ENCODE results near the gene FAM120B. TPM values are rescaled to one million over a fixed set of nuclear protein-coding genes. Genes with fewer than 3 reads are reported as not detected.

Gene FAM120B
- total RNA-seq, 1 donor from 2014 or later: 48.3 TPM

GRCh38 chr6:170294813-170295509 lies 11.6 kb upstream of the FAM120B start:
- TF ChIP-seq CTCF (IDR thresholded peaks at IDR 0.05; ENCODE audit: unreplicated experiment): no peak
- no peak overlapping the region for H3K27ac Mint-ChIP-seq (ENCODE audit: unreplicated experiment)
- H3K4me1 Mint-ChIP-seq (ENCODE audit: unreplicated experiment): peaks cover 49% of the 10 kb centered on the region
- H3K27me3 Mint-ChIP-seq (ENCODE audit: unreplicated experiment): peaks cover 27% of the 10 kb centered on the region
- peaks cover 2% of the 10 kb centered on the region for H3K36me3 Mint-ChIP-seq (ENCODE audit: low read depth, unreplicated experiment)
- H3K9me3 Mint-ChIP-seq (ENCODE audit: unreplicated experiment): no peaks in the 10 kb centered on the region
- no peak for DNase-seq (ENCODE audit: low spot score)
- H3K4me3 Mint-ChIP-seq (ENCODE audit: unreplicated experiment): peak overlapping the region; percentile 85

GRCh38 chr6:170295510-170296422 lies 10.8 kb upstream of the FAM120B start:
- H3K4me3 Mint-ChIP-seq (ENCODE audit: unreplicated experiment): no peak overlapping the region
- no peak for TF ChIP-seq CTCF (IDR thresholded peaks at IDR 0.05; ENCODE audit: unreplicated experiment)
- H3K27me3 Mint-ChIP-seq (ENCODE audit: unreplicated experiment): peaks cover 27% of the 10 kb centered on the region
- no peak for DNase-seq (ENCODE audit: low spot score)
- H3K27ac Mint-ChIP-seq (ENCODE audit: unreplicated experiment): no peak overlapping the region
- peaks cover 6% of the 10 kb centered on the region for H3K36me3 Mint-ChIP-seq (ENCODE audit: low read depth, unreplicated experiment)
- H3K4me1 Mint-ChIP-seq (ENCODE audit: unreplicated experiment): peaks cover 49% of the 10 kb centered on the region
- no peaks in the 10 kb centered on the region for H3K9me3 Mint-ChIP-seq (ENCODE audit: unreplicated experiment)

DNA sequence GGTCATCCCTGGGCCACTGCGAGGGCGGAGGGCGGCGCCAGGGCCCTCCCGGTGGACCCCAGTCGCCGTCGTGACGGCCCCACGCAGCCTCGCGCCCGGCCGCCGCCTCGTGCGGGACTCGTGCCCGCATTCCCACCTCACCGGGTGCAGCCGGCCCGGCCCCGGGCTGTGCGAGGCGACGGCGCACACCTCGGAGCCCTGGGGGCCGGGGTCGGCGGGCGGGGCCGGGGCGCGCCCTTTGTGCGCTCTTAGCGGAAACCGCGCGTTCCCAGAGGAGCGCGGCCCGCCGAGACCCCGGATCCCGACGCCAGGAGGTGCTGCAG lies 10.2 kb upstream of the FAM120B start:
- peaks cover 8% of the 10 kb centered on the region for H3K36me3 Mint-ChIP-seq (ENCODE audit: low read depth, unreplicated experiment)
- no peak overlapping the region for H3K4me3 Mint-ChIP-seq (ENCODE audit: unreplicated experiment)
- H3K27ac Mint-ChIP-seq (ENCODE audit: unreplicated experiment): no peak overlapping the region
- H3K4me1 Mint-ChIP-seq (ENCODE audit: unreplicated experiment): peaks cover 49% of the 10 kb centered on the region
- H3K9me3 Mint-ChIP-seq (ENCODE audit: unreplicated experiment): peaks cover under 1% of the 10 kb centered on the region
- peak; percentile 21 for TF ChIP-seq CTCF (IDR thresholded peaks at IDR 0.05; ENCODE audit: unreplicated experiment)
- peaks cover 27% of the 10 kb centered on the region for H3K27me3 Mint-ChIP-seq (ENCODE audit: unreplicated experiment)
- DNase-seq (ENCODE audit: low spot score): no peak

DNA sequence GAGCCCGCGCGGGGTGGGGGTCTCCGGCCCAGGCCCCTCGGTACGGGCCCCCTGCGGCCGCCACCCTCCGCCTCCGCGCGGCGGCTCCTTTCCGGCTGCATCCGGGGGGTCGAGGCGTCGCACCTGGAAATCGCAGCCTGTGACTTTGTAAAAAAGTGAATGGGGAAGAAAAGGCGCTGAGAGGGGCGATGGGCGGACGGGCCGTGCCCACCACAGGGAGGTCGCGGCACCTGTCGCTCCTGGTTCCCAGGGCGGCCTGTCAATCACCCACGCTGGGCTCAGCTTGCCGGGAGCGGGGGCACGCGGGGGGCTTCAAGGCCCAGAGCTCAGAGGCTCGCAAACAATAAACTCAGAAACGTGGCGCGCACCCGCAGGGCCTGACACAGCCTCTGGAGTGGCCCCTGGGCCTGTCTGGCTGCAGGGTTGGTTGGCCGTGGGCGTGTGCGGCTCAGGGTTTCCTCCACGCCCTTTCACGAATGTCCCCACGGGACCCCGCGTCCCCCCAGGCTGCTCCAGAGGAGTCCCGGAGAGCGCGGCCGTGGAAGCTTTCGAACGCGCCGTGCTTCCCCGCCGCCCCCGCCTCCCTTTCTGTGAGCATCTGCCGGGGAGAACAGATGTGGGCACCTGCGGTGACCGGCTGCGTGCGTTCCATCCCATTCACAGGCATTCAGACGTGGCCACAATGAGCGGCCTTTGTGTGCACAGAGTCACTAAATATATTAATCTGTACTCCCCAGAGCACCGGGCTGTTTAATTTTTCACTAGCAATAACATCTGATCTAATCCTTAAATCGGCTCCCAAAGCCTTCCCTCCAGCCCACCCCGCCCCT lies 9.6 kb upstream of the FAM120B start:
- H3K4me1 Mint-ChIP-seq (ENCODE audit: unreplicated experiment): peaks cover 47% of the 10 kb centered on the region
- no peak overlapping the region for H3K27ac Mint-ChIP-seq (ENCODE audit: unreplicated experiment)
- peak overlapping the region; percentile 67 for H3K4me3 Mint-ChIP-seq (ENCODE audit: unreplicated experiment)
- peaks cover 14% of the 10 kb centered on the region for H3K36me3 Mint-ChIP-seq (ENCODE audit: low read depth, unreplicated experiment)
- no peak for DNase-seq (ENCODE audit: low spot score)
- H3K9me3 Mint-ChIP-seq (ENCODE audit: unreplicated experiment): peaks cover 6% of the 10 kb centered on the region
- no peak for TF ChIP-seq CTCF (IDR thresholded peaks at IDR 0.05; ENCODE audit: unreplicated experiment)
- H3K27me3 Mint-ChIP-seq (ENCODE audit: unreplicated experiment): peaks cover 25% of the 10 kb centered on the region
